OCI-LY1 (cell line): ENCODE measurements around the gene KLHL14.

ENCODE experiments used
- CTCF ChIP-seq: fragments of 200-600 bp; sonication (generic), shearing (Covaris generic); IDR thresholded peaks from 2 replicates; pipeline ENCODE4 v1.5.1; 2017; ENCODE audit warnings: mild to moderate bottlenecking, antibody characterized with exemption, low read length, moderate library complexity, mixed read lengths
- EZH2 ChIP-seq: fragments of 200-600 bp; sonication (generic), shearing (Covaris generic); IDR thresholded peaks from 2 replicates; pipeline ENCODE4 v1.8.0; 2017; ENCODE audit warnings: borderline replicate concordance, mixed run types, mild to moderate bottlenecking, antibody characterized with exemption, low read length, moderate library complexity, mixed read lengths

- TF ChIP-seq CTCF (peak; percentile 86), EZH2 (no peak)
Measured at GRCh38 chr18:32714571-32715148, 58.2 kb downstream of the KLHL14 start.
